ENCODE measurements around the gene POLR2L. TPM values are rescaled to one million over a fixed set of nuclear protein-coding genes. Genes with fewer than 3 reads are reported as not detected.

POLR2L gene
- total RNA-seq, 1 experiment from 2014 or later, result 118 TPM

GRCh38 chr11:790721-791564, 51.4 kb downstream of the POLR2L start:
- TF ChIP-seq CTCF (IDR thresholded peaks at IDR 0.05; ENCODE audit: unreplicated experiment), result no peak
- no peaks in the 10 kb centered on the region for H3K4me1 Mint-ChIP-seq (ENCODE audit: insufficient read depth, unreplicated experiment)
- TSS peak; percentile 57 for BruUV-seq (replicated peaks)
- no peak for DNase-seq (ENCODE audit: unreplicated experiment)
- H3K27ac Mint-ChIP-seq (ENCODE audit: low read depth, unreplicated experiment), result no peak overlapping the region
- H3K36me3 Mint-ChIP-seq (ENCODE audit: insufficient read depth, unreplicated experiment), result peaks cover 20% of the 10 kb centered on the region
- intact Hi-C loops (cut with micrococcal nuclease), result no loop called here
- ChIA-PET CTCF (interaction anchor here (0.7 kb wide), 1 partner anchor 16 kb away, joined by 3 read pairs; no protein-coding TSS in a partner anchor), POLR2A (interaction anchor here (0.6 to 1.1 kb wide), 5 partner anchors 27 to 95 kb away, joined by 3 to 5 read pairs (median 3); partner anchors contain the start of gene TMEM80)
- no peak overlapping the region for H3K4me3 Mint-ChIP-seq (ENCODE audit: unreplicated experiment)
- no peaks in the 10 kb centered on the region for H3K27me3 Mint-ChIP-seq (ENCODE audit: insufficient read depth, unreplicated experiment)
- H3K9me3 Mint-ChIP-seq (ENCODE audit: unreplicated experiment), result no peaks in the 10 kb centered on the region

- Mint-ChIP-seq H3K4me1 (ENCODE audit: insufficient read depth, unreplicated experiment) (no peaks in the 10 kb centered on the region), H3K9me3 (ENCODE audit: unreplicated experiment) (no peaks in the 10 kb centered on the region), H3K27ac (ENCODE audit: low read depth, unreplicated experiment) (no peak within 1 kb of the TSS), H3K4me3 (ENCODE audit: unreplicated experiment) (no peak within 1 kb of the TSS), H3K27me3 (ENCODE audit: insufficient read depth, unreplicated experiment) (no peaks in the 10 kb centered on the region), H3K36me3 (ENCODE audit: insufficient read depth, unreplicated experiment) (peaks cover 15% of the 10 kb centered on the region)
- POLR2A ChIA-PET, result interaction anchor here (0.7 to 1.0 kb wide), 3 partner anchors 19 to 94 kb away, joined by 3 read pairs; partner anchors contain the start of gene TMEM80
- CTCF ChIA-PET, result no interaction called here
- DNase-seq (ENCODE audit: unreplicated experiment), result no peak
- intact Hi-C loops (cut with micrococcal nuclease), result no loop called here
- BruUV-seq (replicated peaks), result no TSS peak
- no peak for TF ChIP-seq CTCF (IDR thresholded peaks at IDR 0.05; ENCODE audit: unreplicated experiment)
Observed at GRCh38 chr11:789943-790342, 52.4 kb downstream of the POLR2L start, which contains the start of gene CEND1. TSS of gene CEND1 (minus strand) at chr11:790090. CDS start at chr11:788576, 1,514 bp downstream.

Other genes with a start within 250 kb of the POLR2L start
- gene IRF7, start 226.6 kb downstream of the POLR2L start, total RNA-seq (2022), result 7.7 and 9.5 TPM in 2 replicates
- gene CDHR5, start 217.6 kb downstream of the POLR2L start, total RNA-seq (2022), result not detected in 2 replicates
- gene SCT, start 215.3 kb downstream of the POLR2L start, total RNA-seq (2022), result not detected in 2 replicates
- 0.44 and 1.3 TPM in 2 replicates for gene DRD4, start 205.3 kb downstream of the POLR2L start, total RNA-seq (2022)
- 46.8 and 54.1 TPM in 2 replicates for gene DEAF1, start 147.3 kb downstream of the POLR2L start, total RNA-seq (2022)
- gene TMEM80, start 146.7 kb downstream of the POLR2L start, total RNA-seq (2022), result 12.2 and 12.8 TPM in 2 replicates
- 109 and 119 TPM in 2 replicates for gene EPS8L2, start 136.3 kb downstream of the POLR2L start, total RNA-seq (2022)
- gene TALDO1, start 95.1 kb downstream of the POLR2L start, total RNA-seq (2022), result 93.8 and 137 TPM in 2 replicates
- gene GATD1, start 65.0 kb downstream of the POLR2L start, total RNA-seq (2022), result 54.6 and 67.7 TPM in 2 replicates
- gene CEND1, start 52.4 kb downstream of the POLR2L start, total RNA-seq (2022), result not detected in 2 replicates
- gene SLC25A22, start 44.2 kb downstream of the POLR2L start, total RNA-seq (2022), result 34.0 and 36.5 TPM in 2 replicates
- gene PIDD1, start 37.3 kb downstream of the POLR2L start, total RNA-seq (2022), result 15.8 and 22.1 TPM in 2 replicates
- 1,886 and 2,142 TPM in 2 replicates for gene RPLP2, start 32.6 kb downstream of the POLR2L start, total RNA-seq (2022)
- gene PNPLA2, start 23.6 kb downstream of the POLR2L start, total RNA-seq (2022), result 100 and 112 TPM in 2 replicates
- 1.2 and 1.9 TPM in 2 replicates for gene CRACR2B, start 14.6 kb downstream of the POLR2L start, total RNA-seq (2022)
- 404 and 412 TPM in 2 replicates for gene CD151, start 9.6 kb downstream of the POLR2L start, total RNA-seq (2022)
- 118 and 148 TPM in 2 replicates for gene TSPAN4, start 323 bp upstream of the POLR2L start, total RNA-seq (2022)
- 82.1 and 94.8 TPM in 2 replicates for gene CHID1, start 68.3 kb upstream of the POLR2L start, total RNA-seq (2022)
- gene AP2A2, start 83.3 kb upstream of the POLR2L start, total RNA-seq (2022), result 70.5 and 70.6 TPM in 2 replicates
- gene MUC6, start 194.2 kb upstream of the POLR2L start, total RNA-seq (2022), result not detected in 2 replicates
- 0.02 TPM in 2 replicates for gene MUC2, start 232.3 kb upstream of the POLR2L start, total RNA-seq (2022)

Data from MCF 10A (cell line).